ENCODE data around the gene SGMS1.
"Not testable (repeated sequence)": the region's sequence is repeated elsewhere in the genome, so short reads cannot be mapped to it uniquely, and the experiment has no call there.

The SGMS1 gene

GRCh38 chr10:50512743-50513416 lies 110.9 kb downstream of the SGMS1 start:
- Histone ChIP-seq H3K4me1 (ENCODE audit: insufficient read depth, low read length) (peaks cover 4% of the 10 kb centered on the region; the same call in 1 of the 2 replicates), H3K27ac (ENCODE audit: low read depth, low read length) (no peak overlapping the region), H3K27me3 (ENCODE audit: insufficient read depth, low read length) (no peaks in the 10 kb centered on the region), H3K9ac (ENCODE audit: low read depth, low read length) (no peak overlapping the region), H3K4me3 (ENCODE audit: low read length) (no peak overlapping the region), H3K36me3 (ENCODE audit: insufficient read depth, low read length) (no peaks in the 10 kb centered on the region), H3K9me3 (ENCODE audit: insufficient read depth, low read depth, low read length) (no peaks in the 10 kb centered on the region)
- WGBS = 95% methylated on average over 3 of the region's 3 CpGs

GRCh38 chr10:50512214-50512595 lies 111.6 kb downstream of the SGMS1 start:
- Histone ChIP-seq H3K9me3 (ENCODE audit: insufficient read depth, low read depth, low read length) (no peaks in the 10 kb centered on the region), H3K36me3 (ENCODE audit: insufficient read depth, low read length) (no peaks in the 10 kb centered on the region), H3K4me3 (ENCODE audit: low read length) (no peak overlapping the region), H3K27me3 (ENCODE audit: insufficient read depth, low read length) (no peaks in the 10 kb centered on the region), H3K9ac (ENCODE audit: low read depth, low read length) (no peak overlapping the region), H3K27ac (ENCODE audit: low read depth, low read length) (no peak overlapping the region), H3K4me1 (ENCODE audit: insufficient read depth, low read length) (peaks cover 8% of the 10 kb centered on the region)
- 100% methylated on average over 1 of the region's 1 CpG for WGBS

GRCh38 chr10:50511492-50512213 lies 112.1 kb downstream of the SGMS1 start:
- H3K9ac ChIP-seq (ENCODE audit: low read depth, low read length) = no peak overlapping the region
- no peaks in the 10 kb centered on the region for H3K36me3 ChIP-seq (ENCODE audit: insufficient read depth, low read length)
- H3K4me3 ChIP-seq (ENCODE audit: low read length) = no peak overlapping the region
- no peaks in the 10 kb centered on the region for H3K27me3 ChIP-seq (ENCODE audit: insufficient read depth, low read length)
- no peak overlapping the region for H3K27ac ChIP-seq (ENCODE audit: low read depth, low read length)
- no peaks in the 10 kb centered on the region for H3K9me3 ChIP-seq (ENCODE audit: insufficient read depth, low read depth, low read length)
- peaks cover 13% of the 10 kb centered on the region for H3K4me1 ChIP-seq (ENCODE audit: insufficient read depth, low read length)
- WGBS = 94% methylated on average over 4 of the region's 5 CpGs

GRCh38 chr10:50510517-50511473 lies 113.0 kb downstream of the SGMS1 start:
- Histone ChIP-seq H3K27ac (ENCODE audit: low read depth, low read length) (no peak overlapping the region), H3K36me3 (ENCODE audit: insufficient read depth, low read length) (no peaks in the 10 kb centered on the region), H3K9ac (ENCODE audit: low read depth, low read length) (no peak overlapping the region), H3K4me1 (ENCODE audit: insufficient read depth, low read length) (peaks cover 17% of the 10 kb centered on the region), H3K27me3 (ENCODE audit: insufficient read depth, low read length) (no peaks in the 10 kb centered on the region), H3K9me3 (ENCODE audit: insufficient read depth, low read depth, low read length) (no peaks in the 10 kb centered on the region), H3K4me3 (ENCODE audit: low read length) (no peak overlapping the region)
- WGBS = 100% methylated on average over 1 of the region's 3 CpGs

GRCh38 chr10:50508315-50509051 lies 115.3 kb downstream of the SGMS1 start:
- no peak overlapping the region for H3K9ac ChIP-seq (ENCODE audit: low read depth, low read length)
- H3K4me1 ChIP-seq (ENCODE audit: insufficient read depth, low read length) = peaks cover 17% of the 10 kb centered on the region
- H3K27me3 ChIP-seq (ENCODE audit: insufficient read depth, low read length) = no peaks in the 10 kb centered on the region
- no peak overlapping the region for H3K4me3 ChIP-seq (ENCODE audit: low read length)
- H3K27ac ChIP-seq (ENCODE audit: low read depth, low read length) = no peak overlapping the region
- H3K36me3 ChIP-seq (ENCODE audit: insufficient read depth, low read length) = no peaks in the 10 kb centered on the region
- no peaks in the 10 kb centered on the region for H3K9me3 ChIP-seq (ENCODE audit: insufficient read depth, low read depth, low read length)
- 96% methylated on average over 5 of the region's 5 CpGs for WGBS

- 87% methylated on average over 5 of the region's 5 CpGs for WGBS
- Histone ChIP-seq H3K9me3 (ENCODE audit: insufficient read depth, low read depth, low read length) (no peaks in the 10 kb centered on the region), H3K27ac (ENCODE audit: low read depth, low read length) (no peak overlapping the region), H3K9ac (ENCODE audit: low read depth, low read length) (no peak overlapping the region), H3K4me3 (ENCODE audit: low read length) (no peak overlapping the region), H3K36me3 (ENCODE audit: insufficient read depth, low read length) (no peaks in the 10 kb centered on the region), H3K4me1 (ENCODE audit: insufficient read depth, low read length) (peaks cover 29% of the 10 kb centered on the region), H3K27me3 (ENCODE audit: insufficient read depth, low read length) (no peaks in the 10 kb centered on the region)
Measured at GRCh38 chr10:50506861-50507573, 116.7 kb downstream of the SGMS1 start.

GRCh38 chr10:50504389-50504788 lies 119.4 kb downstream of the SGMS1 start:
- no peaks in the 10 kb centered on the region for H3K9me3 ChIP-seq (ENCODE audit: insufficient read depth, low read depth, low read length)
- no peak overlapping the region for H3K4me3 ChIP-seq (ENCODE audit: low read length)
- peaks cover 35% of the 10 kb centered on the region for H3K4me1 ChIP-seq (ENCODE audit: insufficient read depth, low read length)
- H3K27ac ChIP-seq (ENCODE audit: low read depth, low read length) = no peak overlapping the region
- H3K36me3 ChIP-seq (ENCODE audit: insufficient read depth, low read length) = no peaks in the 10 kb centered on the region
- H3K9ac ChIP-seq (ENCODE audit: low read depth, low read length) = no peak overlapping the region
- 100% methylated on average over 1 of the region's 1 CpG for WGBS
- H3K27me3 ChIP-seq (ENCODE audit: insufficient read depth, low read length) = no peaks in the 10 kb centered on the region

- no peak overlapping the region; the same call in 1 of the 2 replicates for H3K27ac ChIP-seq (ENCODE audit: low read depth, low read length)
- no peaks in the 10 kb centered on the region for H3K9me3 ChIP-seq (ENCODE audit: insufficient read depth, low read depth, low read length)
- peaks cover 31% of the 10 kb centered on the region for H3K4me1 ChIP-seq (ENCODE audit: insufficient read depth, low read length)
- no peaks in the 10 kb centered on the region for H3K27me3 ChIP-seq (ENCODE audit: insufficient read depth, low read length)
- H3K4me3 ChIP-seq (ENCODE audit: low read length) = no peak overlapping the region
- no peaks in the 10 kb centered on the region for H3K36me3 ChIP-seq (ENCODE audit: insufficient read depth, low read length)
- 78% methylated on average over 9 of the region's 10 CpGs for WGBS
- no peak overlapping the region for H3K9ac ChIP-seq (ENCODE audit: low read depth, low read length)
Measured at GRCh38 chr10:50503661-50504320, 120.0 kb downstream of the SGMS1 start.

- not testable (repeated sequence) for H3K27ac ChIP-seq (ENCODE audit: low read depth, low read length); H3K36me3 ChIP-seq (ENCODE audit: insufficient read depth, low read length); H3K9ac ChIP-seq (ENCODE audit: low read depth, low read length); H3K4me3 ChIP-seq (ENCODE audit: low read length); H3K9me3 ChIP-seq (ENCODE audit: insufficient read depth, low read depth, low read length); H3K27me3 ChIP-seq (ENCODE audit: insufficient read depth, low read length)
- H3K4me1 ChIP-seq (ENCODE audit: insufficient read depth, low read length) = peaks cover 31% of the 10 kb centered on the region
- 86% methylated on average over 4 of the region's 4 CpGs for WGBS
Measured at GRCh38 chr10:50503156-50503555, 120.6 kb downstream of the SGMS1 start.

GRCh38 chr10:50501924-50502452 lies 121.8 kb downstream of the SGMS1 start:
- Histone ChIP-seq H3K36me3 (ENCODE audit: insufficient read depth, low read length) (no peaks in the 10 kb centered on the region), H3K27me3 (ENCODE audit: insufficient read depth, low read length) (no peaks in the 10 kb centered on the region), H3K27ac (ENCODE audit: low read depth, low read length) (no peak overlapping the region), H3K9ac (ENCODE audit: low read depth, low read length) (no peak overlapping the region), H3K4me1 (ENCODE audit: insufficient read depth, low read length) (peaks cover 25% of the 10 kb centered on the region), H3K4me3 (ENCODE audit: low read length) (no peak overlapping the region), H3K9me3 (ENCODE audit: insufficient read depth, low read depth, low read length) (no peaks in the 10 kb centered on the region)
- 22% methylated on average over 1 of the region's 1 CpG for WGBS
